ENCODE data around the gene FTH1.

FTH1 gene

GRCh38 chr11:61947486-61948210, 19.8 kb downstream of the FTH1 start:
- peak; percentile 86 for DNase-seq

- no peak for DNase-seq
Observed at GRCh38 chr11:61946894-61947293, 20.5 kb downstream of the FTH1 start.

- no peak for DNase-seq
Observed at GRCh38 chr11:61945191-61945590, 22.2 kb downstream of the FTH1 start.

- DNase-seq: no peak
Observed at GRCh38 chr11:61940466-61940865, 27.0 kb downstream of the FTH1 start.

GRCh38 chr11:61935861-61936260, 31.6 kb downstream of the FTH1 start:
- no peak for DNase-seq

- DNase-seq: no peak
Observed at GRCh38 chr11:61930933-61931332, 36.5 kb downstream of the FTH1 start.

- no peak for DNase-seq
Observed at GRCh38 chr11:61928606-61929005, 38.8 kb downstream of the FTH1 start.

GRCh38 chr11:61927501-61927900, 39.9 kb downstream of the FTH1 start:
- no peak for DNase-seq

- DNase-seq: no peak
Observed at GRCh38 chr11:61926235-61926634, 41.2 kb downstream of the FTH1 start.

GRCh38 chr11:61925736-61926135, 41.7 kb downstream of the FTH1 start:
- DNase-seq: no peak

GRCh38 chr11:61924064-61924455, 43.4 kb downstream of the FTH1 start:
- no peak for DNase-seq

- DNase-seq: peak; percentile 74
Observed at GRCh38 chr11:61923166-61924063, 44.0 kb downstream of the FTH1 start.

- peak; percentile 24 for DNase-seq
Observed at GRCh38 chr11:61922539-61922938, 44.9 kb downstream of the FTH1 start.

- DNase-seq: no peak
Observed at GRCh38 chr11:61921446-61921845, 46.0 kb downstream of the FTH1 start.

- peak; percentile 73 for DNase-seq
Observed at GRCh38 chr11:61919705-61920631, 47.5 kb downstream of the FTH1 start.

GRCh38 chr11:61918938-61919704, 48.3 kb downstream of the FTH1 start:
- no peak for DNase-seq

- DNase-seq: no peak
Observed at GRCh38 chr11:61918251-61918937, 49.0 kb downstream of the FTH1 start.

GRCh38 chr11:61917334-61918109, 49.9 kb downstream of the FTH1 start, which contains the start of gene RAB3IL1:
Gene RAB3IL1, minus strand, starts transcription at chr11:61917566. Its CDS starts 199 bp downstream, at chr11:61917367.
- peak; percentile 73 for DNase-seq

- no peak for DNase-seq
Observed at GRCh38 chr11:61916737-61917333, 50.6 kb downstream of the FTH1 start.

All from NCI-H69 (cell line).